Measurements from ENCODE around the gene DHPS.

DHPS gene

DNA sequence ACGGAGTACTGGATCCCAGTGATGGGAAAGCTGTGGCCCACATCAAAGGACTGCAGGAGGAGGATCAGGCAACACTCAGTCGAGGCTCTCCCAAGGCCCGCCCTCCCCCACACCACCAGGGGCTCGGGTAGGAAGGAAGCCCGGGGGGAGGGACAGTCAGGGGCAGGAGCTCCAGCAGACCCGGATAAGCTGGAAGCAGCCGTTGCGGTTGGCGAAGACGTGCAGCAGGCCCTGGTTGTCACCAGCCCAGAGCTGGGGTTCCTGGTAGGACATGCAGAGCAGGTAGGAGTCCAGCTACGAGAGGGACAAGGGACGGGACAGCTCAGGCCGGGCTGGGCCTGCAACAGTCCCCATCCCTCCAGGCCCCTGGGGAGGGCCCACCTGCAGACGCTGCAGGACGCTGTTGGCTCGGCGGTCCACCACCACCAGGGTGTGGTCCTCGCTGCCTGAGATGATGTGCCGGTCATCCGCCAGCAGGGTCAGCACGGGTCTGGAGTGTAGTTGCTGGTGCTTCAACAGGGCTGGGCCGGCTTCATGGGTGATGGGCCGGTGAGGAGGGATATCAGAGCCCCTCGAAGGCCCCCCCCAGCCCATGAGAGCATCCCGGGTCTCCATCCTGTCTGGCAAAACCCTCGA lies 8.0 kb upstream of the DHPS start:
- no peak overlapping the region for H4K8ac ChIP-seq (ENCODE audit: low read depth, low read length)
- peaks cover 4% of the 10 kb centered on the region in 2 donors for H3K36me3 ChIP-seq (replicated peaks in 1 of 2; ENCODE audit: control insufficient read depth in 2 of 2, insufficient read depth in 2 of 2, low read length in 2 of 2)
- H3K4me1 ChIP-seq (ENCODE audit: control insufficient read depth in 2 of 2, insufficient read depth in 1 of 2, low read depth in 1 of 2, low read length in 2 of 2), result no peaks in the 10 kb centered on the region
- H3K4me2 ChIP-seq (ENCODE audit: insufficient read depth, low read length, poor library complexity, severe bottlenecking), result no peak overlapping the region
- H2BK15ac ChIP-seq (ENCODE audit: low read length), result no peak overlapping the region
- peaks cover 4% of the 10 kb centered on the region for H3K79me1 ChIP-seq (ENCODE audit: low read depth, low read length)
- peak overlapping the region; percentile 6 for H3K14ac ChIP-seq (ENCODE audit: low read length)
- no peak overlapping the region for H2BK12ac ChIP-seq (ENCODE audit: low read length)
- no peak overlapping the region for H3K18ac ChIP-seq (ENCODE audit: low read length)
- no peak overlapping the region for H3K4ac ChIP-seq (ENCODE audit: low read length)
- peak overlapping the region; percentile 81 for H2BK120ac ChIP-seq (ENCODE audit: low read depth, low read length)
- H2AK5ac ChIP-seq (ENCODE audit: low read depth, low read length), result no peak overlapping the region
- H4K91ac ChIP-seq (ENCODE audit: low read depth, low read length, poor library complexity), result no peak overlapping the region
- no peak overlapping the region for H3K27ac ChIP-seq (replicated peaks; ENCODE audit: low read length)
- no peak overlapping the region for H3K9ac ChIP-seq (ENCODE audit: low read depth, low read length, poor library complexity)
- no peaks in the 10 kb centered on the region for H3K9me3 ChIP-seq (replicated peaks in 1 of 2; ENCODE audit: control insufficient read depth in 2 of 2, insufficient read depth in 1 of 2, low read depth in 1 of 2, low read length in 2 of 2)
- DNase-seq (ENCODE audit: low spot score), result no peak
- peak overlapping the region; percentile 53 for H2BK5ac ChIP-seq (ENCODE audit: low read length)
- H3K27me3 ChIP-seq (ENCODE audit: control insufficient read depth in 3 of 3, insufficient read depth in 3 of 3, low read depth in 1 of 3, low read length in 3 of 3), result no peaks in the 10 kb centered on the region
- no CpG with 5 or more reads among the region's 26 CpGs for WGBS, 2 donors (ENCODE audit: extremely low coverage in 2 of 2, insufficient read length in 2 of 2, insufficient replicate concordance in 1 of 2)
- no peak overlapping the region for H2AFZ ChIP-seq (ENCODE audit: low read length)
- no peak overlapping the region for H3K23ac ChIP-seq (ENCODE audit: low read depth, low read length, poor library complexity)
- no peak overlapping the region for H3K4me3 ChIP-seq (ENCODE audit: low read length in 2 of 2)

DNA sequence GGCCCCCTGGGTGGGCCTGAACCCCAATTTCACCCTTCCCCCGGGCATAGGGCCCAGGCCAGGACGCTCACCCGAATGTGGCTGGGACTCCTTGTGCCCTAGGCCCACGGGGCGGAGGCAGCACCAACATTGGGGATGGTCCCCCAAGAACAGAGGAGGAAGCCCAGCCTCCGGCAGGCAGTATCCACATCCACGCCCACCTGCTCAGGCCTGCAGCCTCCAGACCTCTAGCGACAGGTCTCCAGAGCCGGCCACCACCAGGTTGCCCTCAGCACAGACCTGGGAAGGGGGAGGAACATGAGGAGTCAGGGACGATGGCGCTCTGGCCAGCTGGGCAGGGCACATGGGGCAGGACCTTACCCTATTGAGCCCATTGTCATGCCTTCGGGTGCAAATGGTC lies 7.3 kb upstream of the DHPS start:
- peaks cover 4% of the 10 kb centered on the region in 2 donors for H3K36me3 ChIP-seq (replicated peaks in 1 of 2; ENCODE audit: control insufficient read depth in 2 of 2, insufficient read depth in 2 of 2, low read length in 2 of 2)
- no CpG with 5 or more reads among the region's 12 CpGs for WGBS, 2 donors (ENCODE audit: extremely low coverage in 2 of 2, insufficient read length in 2 of 2, insufficient replicate concordance in 1 of 2)
- no peak overlapping the region for H3K4me2 ChIP-seq (ENCODE audit: insufficient read depth, low read length, poor library complexity, severe bottlenecking)
- H2BK120ac ChIP-seq (ENCODE audit: low read depth, low read length), result peak overlapping the region; percentile 81
- no peaks in the 10 kb centered on the region for H3K27me3 ChIP-seq (ENCODE audit: control insufficient read depth in 3 of 3, insufficient read depth in 3 of 3, low read depth in 1 of 3, low read length in 3 of 3)
- H3K9me3 ChIP-seq (replicated peaks in 1 of 2; ENCODE audit: control insufficient read depth in 2 of 2, insufficient read depth in 1 of 2, low read depth in 1 of 2, low read length in 2 of 2), result no peaks in the 10 kb centered on the region
- peak overlapping the region; percentile 8 for H3K14ac ChIP-seq (ENCODE audit: low read length)
- H4K8ac ChIP-seq (ENCODE audit: low read depth, low read length), result no peak overlapping the region
- no peak overlapping the region for H3K4me3 ChIP-seq (ENCODE audit: low read length in 2 of 2)
- no peak overlapping the region for H3K18ac ChIP-seq (ENCODE audit: low read length)
- H2AK5ac ChIP-seq (ENCODE audit: low read depth, low read length), result no peak overlapping the region
- no peak overlapping the region for H4K91ac ChIP-seq (ENCODE audit: low read depth, low read length, poor library complexity)
- no peak overlapping the region for H2AFZ ChIP-seq (ENCODE audit: low read length)
- no peak overlapping the region for H3K23ac ChIP-seq (ENCODE audit: low read depth, low read length, poor library complexity)
- H3K4me1 ChIP-seq (ENCODE audit: control insufficient read depth in 2 of 2, insufficient read depth in 1 of 2, low read depth in 1 of 2, low read length in 2 of 2), result no peaks in the 10 kb centered on the region
- H2BK12ac ChIP-seq (ENCODE audit: low read length), result no peak overlapping the region
- no peak overlapping the region for H2BK15ac ChIP-seq (ENCODE audit: low read length)
- no peak overlapping the region for H3K4ac ChIP-seq (ENCODE audit: low read length)
- H3K79me1 ChIP-seq (ENCODE audit: low read depth, low read length), result peaks cover 2% of the 10 kb centered on the region
- H3K9ac ChIP-seq (ENCODE audit: low read depth, low read length, poor library complexity), result peak overlapping the region; percentile 50
- DNase-seq (ENCODE audit: low spot score), result no peak
- no peak overlapping the region for H3K27ac ChIP-seq (replicated peaks; ENCODE audit: low read length)
- H2BK5ac ChIP-seq (ENCODE audit: low read length), result peak overlapping the region; percentile 53

DNA sequence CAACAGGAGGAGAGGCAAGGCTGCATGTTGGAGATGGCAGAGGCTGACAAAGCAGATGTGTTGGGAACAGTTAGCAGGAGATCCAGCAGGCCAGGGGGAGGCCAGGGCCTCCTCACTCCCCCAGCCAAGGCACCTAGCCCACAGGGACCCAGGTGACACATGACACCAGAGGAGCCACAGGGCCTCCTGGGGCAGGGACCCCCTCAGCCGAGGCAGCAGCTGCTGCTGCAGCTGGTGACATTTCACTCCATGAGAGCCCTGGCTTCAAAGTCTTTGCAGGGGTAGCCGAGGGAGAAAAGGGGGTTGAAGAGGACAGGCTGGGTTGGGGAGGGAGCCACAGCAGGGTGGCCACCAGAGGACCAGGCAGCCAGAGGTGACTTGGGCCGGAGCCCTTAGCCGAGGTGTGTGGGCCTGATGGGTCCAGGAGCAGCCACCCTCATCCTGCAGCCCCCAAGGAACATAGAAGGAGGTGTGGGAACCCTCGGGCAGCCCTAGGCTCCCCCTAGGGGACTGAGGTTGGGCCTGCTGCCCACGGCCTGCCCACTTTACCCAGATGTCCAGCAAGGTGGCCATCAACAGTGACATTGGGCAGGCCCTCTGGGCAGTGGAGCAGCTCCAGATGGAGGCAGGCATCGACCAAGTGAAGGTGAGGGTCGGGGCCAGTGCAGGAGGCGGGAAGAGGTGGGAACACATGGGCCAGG lies 6.0 kb upstream of the DHPS start, which contains the start of gene GNG14:
Gene GNG14, plus strand, starts transcription at position 503 of the 701 bp plus-strand sequence. Its CDS starts 51 bp downstream, at position 554.
- Histone ChIP-seq H3K27ac (replicated peaks; ENCODE audit: low read length) (no peak within 1 kb of the TSS), H3K4ac (ENCODE audit: low read length) (peak within 1 kb of the TSS; percentile 84), H4K8ac (ENCODE audit: low read depth, low read length) (peak within 1 kb of the TSS; percentile 82), H2AK5ac (ENCODE audit: low read depth, low read length) (peak within 1 kb of the TSS; percentile 63), H3K14ac (ENCODE audit: low read length) (no peak within 1 kb of the TSS), H2BK12ac (ENCODE audit: low read length) (peak within 1 kb of the TSS; percentile 58), H3K23ac (ENCODE audit: low read depth, low read length, poor library complexity) (peak within 1 kb of the TSS; percentile 12), H3K4me3 (ENCODE audit: low read length in 2 of 2) (no peak within 1 kb of the TSS), H2AFZ (ENCODE audit: low read length) (no peak within 1 kb of the TSS), H3K79me1 (ENCODE audit: low read depth, low read length) (peaks cover 2% of the 10 kb centered on the region), H2BK120ac (ENCODE audit: low read depth, low read length) (no peak within 1 kb of the TSS), H3K9ac (ENCODE audit: low read depth, low read length, poor library complexity) (peak within 1 kb of the TSS; percentile 50), H3K9me3 (replicated peaks in 1 of 2; ENCODE audit: control insufficient read depth in 2 of 2, insufficient read depth in 1 of 2, low read depth in 1 of 2, low read length in 2 of 2) (no peaks in the 10 kb centered on the region), H2BK5ac (ENCODE audit: low read length) (peak within 1 kb of the TSS; percentile 13), H3K27me3 (ENCODE audit: control insufficient read depth in 3 of 3, insufficient read depth in 3 of 3, low read depth in 1 of 3, low read length in 3 of 3) (no peaks in the 10 kb centered on the region), H3K18ac (ENCODE audit: low read length) (no peak within 1 kb of the TSS), H3K4me2 (ENCODE audit: insufficient read depth, low read length, poor library complexity, severe bottlenecking) (no peak within 1 kb of the TSS), H4K91ac (ENCODE audit: low read depth, low read length, poor library complexity) (no peak within 1 kb of the TSS), H2BK15ac (ENCODE audit: low read length) (no peak within 1 kb of the TSS), H3K36me3 (replicated peaks in 1 of 2; ENCODE audit: control insufficient read depth in 2 of 2, insufficient read depth in 2 of 2, low read length in 2 of 2) (peaks cover 0 to 4% of the 10 kb centered on the region in 2 donors), H3K4me1 (ENCODE audit: control insufficient read depth in 2 of 2, insufficient read depth in 1 of 2, low read depth in 1 of 2, low read length in 2 of 2) (no peaks in the 10 kb centered on the region)
- DNase-seq (ENCODE audit: low spot score), result no peak
- WGBS, 2 donors (ENCODE audit: extremely low coverage in 2 of 2, insufficient read length in 2 of 2, insufficient replicate concordance in 1 of 2), result no CpG with 5 or more reads among the region's 9 CpGs

DNA sequence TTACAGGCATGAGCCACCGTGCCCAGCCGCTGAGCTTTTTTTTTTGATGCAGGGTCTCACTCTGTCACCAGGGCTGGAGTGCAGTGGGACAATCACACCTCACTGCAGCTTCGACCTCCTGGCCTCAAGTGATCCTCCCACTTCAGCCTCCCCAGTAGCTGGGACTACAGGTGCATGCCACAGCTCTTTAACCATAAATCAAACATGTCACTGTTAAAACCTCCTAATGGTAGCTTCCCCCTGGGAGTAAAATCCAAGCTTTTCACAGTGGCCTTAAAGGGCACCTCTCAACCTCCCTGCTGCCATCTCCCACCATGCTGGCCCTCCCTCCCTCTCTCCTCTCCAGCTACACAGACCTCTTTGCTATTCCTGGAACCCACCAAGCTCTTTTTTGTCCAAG lies 4.2 kb upstream of the DHPS start:
- Histone ChIP-seq H2BK15ac (ENCODE audit: low read length) (no peak overlapping the region), H3K14ac (ENCODE audit: low read length) (no peak overlapping the region)
- WGBS, 2 donors (ENCODE audit: extremely low coverage in 2 of 2, insufficient read length in 2 of 2, insufficient replicate concordance in 1 of 2), result no CpG with 5 or more reads among the region's 3 CpGs

More for the DNA sequence above, 4.2 kb upstream of the DHPS start:
- Histone ChIP-seq H3K79me1 (ENCODE audit: low read depth, low read length) (peaks cover 2% of the 10 kb centered on the region), H3K27ac (replicated peaks; ENCODE audit: low read length) (no peak overlapping the region), H4K8ac (ENCODE audit: low read depth, low read length) (no peak overlapping the region), H2AK5ac (ENCODE audit: low read depth, low read length) (no peak overlapping the region), H3K9ac (ENCODE audit: low read depth, low read length, poor library complexity) (no peak overlapping the region), H3K18ac (ENCODE audit: low read length) (no peak overlapping the region), H3K23ac (ENCODE audit: low read depth, low read length, poor library complexity) (no peak overlapping the region), H3K27me3 (ENCODE audit: control insufficient read depth in 3 of 3, insufficient read depth in 3 of 3, low read depth in 1 of 3, low read length in 3 of 3) (no peaks in the 10 kb centered on the region), H2AFZ (ENCODE audit: low read length) (no peak overlapping the region), H3K36me3 (replicated peaks in 1 of 2; ENCODE audit: control insufficient read depth in 2 of 2, insufficient read depth in 2 of 2, low read length in 2 of 2) (peaks cover 0 to 4% of the 10 kb centered on the region in 2 donors), H2BK12ac (ENCODE audit: low read length) (no peak overlapping the region), H3K4me2 (ENCODE audit: insufficient read depth, low read length, poor library complexity, severe bottlenecking) (no peak overlapping the region), H2BK120ac (ENCODE audit: low read depth, low read length) (no peak overlapping the region), H3K9me3 (replicated peaks in 1 of 2; ENCODE audit: control insufficient read depth in 2 of 2, insufficient read depth in 1 of 2, low read depth in 1 of 2, low read length in 2 of 2) (no peaks in the 10 kb centered on the region), H4K91ac (ENCODE audit: low read depth, low read length, poor library complexity) (no peak overlapping the region), H2BK5ac (ENCODE audit: low read length) (no peak overlapping the region), H3K4ac (ENCODE audit: low read length) (no peak overlapping the region), H3K4me3 (ENCODE audit: low read length in 2 of 2) (no peak overlapping the region), H3K4me1 (ENCODE audit: control insufficient read depth in 2 of 2, insufficient read depth in 1 of 2, low read depth in 1 of 2, low read length in 2 of 2) (no peaks in the 10 kb centered on the region)
- DNase-seq (ENCODE audit: low spot score), result no peak
